ENCODE measurements around the gene SULF2.
"Not testable (repeated sequence)": the region's sequence is repeated elsewhere in the genome, so short reads cannot be mapped to it uniquely, and the experiment has no call there.

Gene SULF2

DNA sequence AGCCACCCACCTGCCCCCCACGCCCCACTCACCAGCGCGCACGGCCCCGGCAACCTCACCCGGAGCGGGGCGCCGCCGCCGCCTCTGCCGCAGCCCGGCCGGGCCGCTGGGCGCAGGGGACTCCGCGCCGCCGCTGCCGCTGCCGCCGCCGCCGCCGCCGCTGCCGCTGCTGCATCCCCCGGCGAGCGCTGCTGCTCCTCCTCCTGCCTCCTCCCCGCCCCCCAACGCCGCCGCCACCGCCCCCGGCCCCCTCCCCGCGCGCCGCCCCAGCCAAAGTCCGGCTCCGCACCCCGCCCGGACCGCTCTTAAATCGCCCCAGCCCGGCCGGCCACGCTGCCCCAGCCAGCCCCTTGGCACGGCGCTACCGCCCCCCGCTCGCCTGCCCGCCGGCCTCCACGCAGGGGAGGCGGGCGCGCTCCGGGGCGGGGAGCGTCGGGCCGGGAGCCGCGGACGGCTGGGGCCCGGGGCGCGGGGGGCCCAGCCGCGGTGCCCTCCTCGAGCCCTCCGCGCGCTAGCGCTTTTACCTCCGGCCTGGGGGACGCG, at the start of gene SULF2:
TSS of gene SULF2 (minus strand) at position 171 of the 543 bp plus-strand sequence. CDS start 28,118 bp downstream, outside the sequence.
- no peak for DNase-seq (ENCODE audit: low read depth in 1 of 2, low spot score in 1 of 2)

DNA sequence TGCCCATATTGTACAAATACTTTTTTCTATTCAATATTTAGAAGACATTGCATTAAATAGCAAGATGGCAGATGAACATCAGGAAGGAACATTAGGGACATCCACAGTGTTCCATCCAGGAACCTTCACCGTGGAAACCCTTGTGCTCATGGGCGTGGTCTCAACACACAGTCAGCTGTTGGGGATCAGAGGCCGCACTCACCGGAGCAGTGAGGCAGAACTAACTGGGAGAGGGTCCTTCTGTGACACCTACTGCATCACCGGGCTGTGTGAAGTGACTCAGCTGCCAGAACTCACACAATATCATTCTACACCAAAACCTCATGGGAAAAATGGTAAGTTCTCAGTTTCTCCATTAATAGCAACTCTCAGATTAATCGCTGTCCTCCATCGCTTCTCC, 46.4 kb upstream of the SULF2 start:
- not testable (repeated sequence) for DNase-seq (ENCODE audit: low read depth in 1 of 2, low spot score in 1 of 2)

DNA sequence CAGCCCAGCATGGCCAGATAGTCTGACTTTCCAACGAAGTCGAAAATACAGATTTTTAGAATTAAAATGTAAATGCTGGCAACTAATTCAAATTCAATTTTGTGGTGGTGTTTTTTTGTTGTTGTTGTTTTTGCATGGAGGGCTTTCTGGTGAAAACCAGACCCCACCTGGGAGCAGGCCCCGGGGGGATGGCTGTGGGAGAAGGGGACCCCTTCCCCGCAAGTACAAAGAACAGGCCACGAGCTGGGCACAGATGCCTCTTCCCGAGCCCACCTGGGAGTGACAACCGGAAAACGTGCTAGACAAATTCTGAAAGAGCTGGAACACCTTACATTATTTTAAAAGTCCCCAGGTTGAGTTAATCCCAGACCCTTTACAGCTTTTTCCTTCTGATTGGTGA, 41.4 kb upstream of the SULF2 start:
- not testable (repeated sequence) for DNase-seq (ENCODE audit: low read depth in 1 of 2, low spot score in 1 of 2)

DNA sequence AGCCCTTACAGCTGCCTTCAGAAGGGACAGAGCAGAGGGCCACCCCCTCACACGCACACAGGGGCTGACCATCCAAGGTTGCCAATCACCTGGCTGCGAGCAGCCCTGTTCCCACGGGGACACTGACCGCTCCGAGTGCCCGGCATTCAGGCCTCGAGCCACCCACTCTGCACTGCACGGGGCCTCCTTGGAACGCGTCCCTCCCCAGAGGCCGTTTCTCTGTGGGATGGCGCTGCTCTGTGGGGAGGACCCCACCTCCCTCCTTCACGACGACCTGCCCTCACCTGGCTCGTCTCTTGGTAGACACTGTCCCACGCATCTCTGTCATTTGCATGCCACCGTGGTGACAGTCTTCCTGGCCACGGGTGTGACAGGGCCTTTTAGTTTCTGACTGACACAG, 40.7 kb upstream of the SULF2 start:
- DNase-seq (ENCODE audit: low read depth in 1 of 2, low spot score in 1 of 2) = not testable (repeated sequence)

DNA sequence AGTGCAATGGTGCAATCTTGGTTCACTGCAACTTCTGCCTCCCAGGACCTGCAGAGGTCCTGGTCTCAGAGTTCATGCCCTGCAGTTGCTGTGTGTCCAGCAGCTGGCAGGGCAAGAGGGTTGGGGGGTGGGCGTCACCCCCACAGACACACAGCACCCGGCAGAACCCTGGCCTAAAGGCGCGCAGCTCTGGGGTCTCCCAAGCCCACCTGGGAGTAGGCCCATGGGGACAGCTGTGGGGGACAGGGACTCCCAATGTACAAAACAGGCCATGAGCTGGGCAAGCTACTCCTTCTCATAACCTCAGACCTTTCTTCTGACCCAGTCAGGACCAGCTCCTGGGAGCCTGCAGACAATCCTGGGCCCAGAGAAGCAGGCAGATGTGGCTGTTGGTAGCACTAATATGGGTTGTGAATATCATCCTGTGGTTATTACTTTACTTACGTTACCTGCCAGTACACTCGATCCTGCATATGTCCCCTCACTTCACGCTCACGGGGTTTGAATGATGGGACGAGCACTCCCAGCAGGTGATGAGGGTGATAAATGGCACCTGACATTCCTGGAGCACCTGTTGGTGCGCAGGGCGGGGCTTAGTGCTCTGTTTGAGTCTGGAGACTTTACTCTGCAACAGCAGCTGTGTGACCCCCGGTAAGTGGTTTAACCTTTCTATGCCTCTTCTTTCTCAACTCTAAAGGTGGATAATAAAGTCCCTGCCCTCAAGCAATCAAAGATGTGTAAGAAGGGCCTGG, 39.9 kb upstream of the SULF2 start:
- no peak for DNase-seq (ENCODE audit: low read depth in 1 of 2, low spot score in 1 of 2)

DNA sequence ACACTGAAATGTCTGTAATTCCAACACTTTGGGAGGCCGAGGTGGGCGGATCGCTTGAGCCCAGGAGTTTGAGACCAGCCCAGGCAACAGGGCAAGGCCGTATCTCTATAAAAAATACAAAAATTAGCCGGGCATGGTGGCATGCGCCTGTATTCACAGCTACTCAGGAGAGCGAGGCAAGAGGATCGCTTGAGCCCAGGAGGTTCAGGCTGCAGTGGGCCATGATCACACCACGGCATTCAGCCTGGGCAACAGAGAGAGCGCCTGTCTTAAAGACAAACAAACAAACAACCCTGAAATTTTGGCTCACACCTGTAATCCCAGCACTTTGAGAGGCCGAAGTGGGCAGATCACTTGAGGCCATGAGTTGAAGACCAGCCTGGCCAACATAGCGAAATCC, 38.7 kb upstream of the SULF2 start:
- DNase-seq (ENCODE audit: low read depth in 1 of 2, low spot score in 1 of 2) = not testable (repeated sequence)

DNA sequence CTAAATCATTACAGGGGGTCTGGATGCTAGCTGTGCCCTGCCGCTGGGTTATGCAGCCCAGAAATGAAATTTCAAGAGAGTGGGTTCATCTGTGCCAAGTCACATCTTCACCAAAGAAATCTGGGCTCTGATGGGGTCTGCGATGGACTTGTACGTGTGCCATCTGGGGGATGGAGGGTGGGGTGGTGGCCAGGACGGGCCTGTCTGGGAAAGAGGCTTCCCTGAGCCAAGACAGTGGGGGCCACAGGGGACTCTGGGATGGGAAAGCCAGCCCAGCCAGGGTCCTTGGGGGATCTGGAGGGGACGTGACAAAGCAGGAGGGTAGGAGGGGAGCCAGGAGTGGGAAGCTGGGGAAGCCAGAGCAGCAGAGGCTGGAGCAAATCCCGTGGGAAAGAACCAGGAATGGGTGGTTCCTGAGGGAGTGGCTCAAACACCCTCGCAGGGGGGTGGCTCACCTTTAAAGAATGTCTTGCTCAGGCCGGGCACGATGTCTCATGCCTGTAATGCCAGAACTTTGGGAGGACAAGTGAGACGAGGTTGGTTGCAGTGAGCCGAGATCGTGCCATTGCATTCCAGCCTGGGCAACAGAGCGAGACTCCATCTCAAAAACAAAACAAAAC, 36.3 kb upstream of the SULF2 start:
- DNase-seq (ENCODE audit: low read depth in 1 of 2, low spot score in 1 of 2) = no peak

DNA sequence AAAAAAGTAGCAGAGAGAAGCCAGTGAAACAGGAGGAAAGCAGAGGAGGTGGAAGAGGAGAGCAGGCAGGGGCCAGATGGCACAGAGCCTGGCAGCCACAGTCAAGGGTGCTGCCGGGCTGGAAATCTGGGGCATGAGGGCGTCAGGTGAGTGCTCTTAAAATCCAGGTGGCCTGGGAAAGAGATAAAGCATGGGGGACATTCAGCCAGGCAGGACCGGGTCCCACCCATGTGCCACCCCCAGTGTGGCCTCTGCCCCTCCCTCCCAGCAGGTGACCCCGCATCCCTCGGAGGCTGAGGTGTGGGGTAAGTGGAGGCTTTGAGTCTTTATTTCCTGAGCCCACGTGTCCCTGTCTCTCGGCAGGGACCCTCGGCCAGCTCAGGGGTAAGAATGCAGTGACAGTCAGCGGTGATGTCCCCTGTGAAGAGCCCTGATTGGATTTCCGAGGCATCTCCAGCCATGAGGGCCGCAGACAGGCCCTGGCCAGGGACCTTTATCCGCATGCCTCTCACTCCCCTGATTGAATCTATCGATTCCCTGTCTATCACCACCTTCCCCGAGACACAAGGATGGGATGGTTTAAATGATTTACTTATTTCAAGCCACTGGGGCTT, 33.8 kb upstream of the SULF2 start:
- no peak for DNase-seq (ENCODE audit: low read depth in 1 of 2, low spot score in 1 of 2)

DNA sequence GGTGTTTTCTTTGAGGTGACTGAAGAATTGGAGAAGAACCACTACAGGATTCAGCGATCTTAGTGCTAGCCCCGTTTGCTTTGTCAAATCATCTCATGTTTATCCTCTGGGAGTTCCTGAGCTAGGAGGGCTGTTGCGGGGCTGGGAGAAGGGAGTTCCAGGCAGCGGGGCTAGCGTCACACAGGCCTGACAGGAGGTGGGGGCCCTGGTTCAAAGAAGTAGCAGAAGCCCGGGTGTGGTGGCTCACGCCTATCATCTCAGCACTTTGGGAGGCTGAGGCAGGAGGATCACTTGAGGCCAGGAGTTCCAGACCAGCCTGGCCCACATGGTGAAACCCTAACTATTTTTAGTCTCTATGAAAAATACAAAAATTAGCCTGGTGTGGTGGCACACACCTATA, 33.2 kb upstream of the SULF2 start:
- DNase-seq (ENCODE audit: low read depth in 1 of 2, low spot score in 1 of 2) = no peak

DNA sequence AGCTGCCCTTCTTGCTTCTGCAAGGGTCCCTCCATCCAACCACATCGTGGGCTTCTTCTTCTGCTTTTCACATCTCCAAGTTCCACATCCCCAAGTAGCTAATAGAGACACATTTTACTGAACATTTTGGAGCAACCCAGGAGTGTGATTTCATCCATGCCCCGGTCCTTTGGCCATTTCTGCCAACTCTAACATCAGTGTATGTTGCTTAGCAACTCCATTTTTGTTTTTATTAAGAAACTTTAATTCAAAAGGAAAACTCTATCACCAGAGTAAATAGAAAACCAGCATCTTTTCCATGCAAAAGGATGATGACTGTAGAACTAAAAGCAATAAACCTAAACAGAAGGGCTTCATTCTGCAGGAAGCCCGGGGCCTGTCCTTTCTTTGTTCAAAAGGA, 32.7 kb upstream of the SULF2 start:
- DNase-seq (ENCODE audit: low read depth in 1 of 2, low spot score in 1 of 2) = no peak

DNA sequence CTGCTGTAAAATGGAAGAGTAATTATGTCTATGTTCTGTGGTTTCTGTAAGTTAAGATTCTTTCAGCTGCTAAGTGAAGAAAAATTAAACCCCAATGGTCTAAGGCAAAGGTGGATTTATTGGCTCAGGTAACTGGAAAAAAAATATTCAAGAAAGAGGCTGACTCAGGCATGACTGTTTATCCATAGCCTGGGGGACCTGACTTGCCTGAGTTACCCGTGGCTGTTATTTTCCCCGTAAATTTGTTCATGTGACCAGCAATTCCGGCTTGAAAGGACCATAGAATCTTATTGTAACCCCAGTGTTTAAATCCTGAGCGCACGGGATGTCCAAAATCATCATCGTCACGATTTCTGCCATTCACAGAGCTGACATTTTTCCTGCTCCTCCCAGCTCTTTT, 32.3 kb upstream of the SULF2 start:
- no peak for DNase-seq (ENCODE audit: low read depth in 1 of 2, low spot score in 1 of 2)

DNA sequence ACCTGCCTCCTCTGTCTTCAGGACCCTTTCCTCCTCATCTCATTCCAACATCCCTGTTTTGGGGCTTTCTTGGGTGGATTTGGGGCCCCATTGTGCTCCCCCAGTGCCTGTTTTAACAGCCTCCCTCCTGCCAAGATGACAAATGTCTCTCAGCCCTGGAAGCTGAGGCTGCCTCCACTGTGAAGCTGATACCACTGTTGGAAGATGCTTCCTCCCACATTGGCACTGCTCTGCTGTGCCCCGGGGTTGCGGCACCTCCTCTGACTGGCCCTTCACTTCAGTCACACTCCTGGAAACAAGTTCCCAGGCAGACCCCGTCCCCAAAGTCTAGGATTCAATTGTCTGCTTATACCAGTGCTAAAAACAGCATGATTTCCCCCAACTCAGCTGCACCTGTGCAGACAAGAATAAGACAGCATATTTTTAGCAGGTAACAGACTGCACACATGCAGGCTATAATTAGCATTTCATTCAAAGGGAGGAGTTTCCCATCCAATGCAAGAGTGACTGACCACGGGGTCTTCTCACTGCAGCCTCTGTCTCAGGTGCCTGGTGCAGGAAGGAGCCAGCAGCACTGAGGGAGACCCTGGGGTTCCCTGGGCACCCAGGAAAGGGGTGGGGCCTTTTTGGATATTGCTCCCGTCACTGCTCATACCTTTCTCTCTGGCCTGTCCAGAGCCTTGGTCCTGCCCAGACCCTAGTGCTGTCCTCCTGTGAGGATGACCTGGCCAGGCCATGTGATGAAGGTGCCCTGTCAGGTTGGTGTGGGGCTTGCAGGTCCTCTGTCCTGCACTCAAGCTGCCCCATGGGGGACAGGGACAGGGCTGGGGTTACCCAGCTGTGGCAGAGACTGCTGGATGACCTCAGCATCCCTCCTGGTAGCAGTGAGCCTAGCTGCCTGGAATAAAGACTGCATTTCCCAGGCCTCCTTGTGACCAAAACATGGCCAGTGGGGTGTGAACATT, 31.5 kb upstream of the SULF2 start:
- no peak for DNase-seq (ENCODE audit: low read depth in 1 of 2, low spot score in 1 of 2)

DNA sequence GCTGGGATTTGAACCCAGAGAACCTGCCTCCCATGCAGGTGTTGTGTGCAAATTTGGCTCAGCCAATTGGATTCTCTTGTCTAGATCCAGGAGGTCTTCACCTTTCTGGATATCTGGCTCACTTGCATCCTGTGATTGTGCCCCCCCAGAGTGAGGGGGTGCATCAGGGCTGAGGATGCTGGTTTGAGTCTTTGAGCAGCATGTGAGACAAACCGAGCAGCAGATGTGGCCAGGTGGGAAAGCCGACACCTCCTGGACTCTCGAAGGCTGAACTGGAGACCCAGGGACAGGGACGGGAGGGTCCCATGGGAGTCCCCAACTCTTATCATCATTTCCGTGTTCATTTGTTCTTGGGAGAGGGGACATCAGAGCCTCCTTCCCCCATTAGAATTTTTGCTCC, 30.6 kb upstream of the SULF2 start:
- no peak for DNase-seq (ENCODE audit: low read depth in 1 of 2, low spot score in 1 of 2)

DNA sequence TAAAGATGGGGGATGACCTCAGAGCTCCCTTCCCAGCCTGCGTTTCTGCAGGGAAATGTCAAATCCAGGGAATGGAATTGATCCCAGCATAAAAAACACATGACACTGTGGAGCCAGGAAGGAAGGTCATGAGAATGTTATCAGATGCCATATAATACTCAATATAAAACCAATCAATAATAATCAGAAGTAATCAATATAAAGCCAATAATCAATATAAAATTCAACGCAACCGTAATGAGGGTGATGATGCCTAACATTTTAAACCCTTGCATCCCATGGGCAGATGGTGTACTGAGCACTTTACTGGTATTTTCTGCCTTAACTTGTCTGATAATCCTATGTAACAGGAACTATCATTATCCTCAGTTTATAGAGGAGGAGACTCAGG, 30.1 kb upstream of the SULF2 start:
- no peak for DNase-seq (ENCODE audit: low read depth in 1 of 2, low spot score in 1 of 2)

DNA sequence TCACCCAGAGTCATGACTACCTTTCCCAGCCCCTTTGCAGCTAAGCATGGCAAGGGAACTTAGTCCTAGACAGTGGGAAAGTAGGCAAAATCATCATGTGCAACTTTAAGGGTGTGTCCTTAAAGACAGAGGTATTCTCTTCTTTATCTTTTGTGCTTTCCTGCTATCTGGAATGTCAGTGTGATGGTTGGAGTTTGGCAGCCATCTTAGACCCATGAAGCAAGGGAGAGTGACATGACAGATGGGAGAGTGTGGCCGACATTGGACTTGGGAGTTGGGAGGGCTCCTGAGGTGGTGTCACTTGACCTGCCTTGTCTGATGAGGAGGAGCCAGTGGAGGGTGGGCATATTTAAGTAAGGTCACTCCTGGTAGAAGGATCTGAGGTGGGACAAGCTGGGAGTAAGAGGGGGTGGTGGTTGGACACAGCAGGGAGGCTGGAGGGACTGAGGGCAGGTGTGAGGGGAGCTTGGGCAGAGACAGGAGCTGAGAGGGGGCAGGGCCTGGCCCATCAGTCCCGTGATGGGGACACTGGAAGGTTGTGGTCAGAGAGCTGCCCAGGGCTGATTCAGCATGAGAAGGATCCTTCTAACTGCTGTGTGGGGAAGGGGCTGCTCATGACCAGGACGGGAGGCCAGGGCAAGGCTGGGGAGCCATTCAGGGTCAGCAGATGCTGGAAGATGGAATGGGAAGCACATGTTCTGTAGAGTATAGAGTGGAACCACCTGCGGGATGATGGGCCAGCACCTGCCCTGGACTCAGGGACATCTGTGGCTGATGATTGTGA, 29.5 kb upstream of the SULF2 start:
- DNase-seq (ENCODE audit: low read depth in 1 of 2, low spot score in 1 of 2) = no peak

DNA sequence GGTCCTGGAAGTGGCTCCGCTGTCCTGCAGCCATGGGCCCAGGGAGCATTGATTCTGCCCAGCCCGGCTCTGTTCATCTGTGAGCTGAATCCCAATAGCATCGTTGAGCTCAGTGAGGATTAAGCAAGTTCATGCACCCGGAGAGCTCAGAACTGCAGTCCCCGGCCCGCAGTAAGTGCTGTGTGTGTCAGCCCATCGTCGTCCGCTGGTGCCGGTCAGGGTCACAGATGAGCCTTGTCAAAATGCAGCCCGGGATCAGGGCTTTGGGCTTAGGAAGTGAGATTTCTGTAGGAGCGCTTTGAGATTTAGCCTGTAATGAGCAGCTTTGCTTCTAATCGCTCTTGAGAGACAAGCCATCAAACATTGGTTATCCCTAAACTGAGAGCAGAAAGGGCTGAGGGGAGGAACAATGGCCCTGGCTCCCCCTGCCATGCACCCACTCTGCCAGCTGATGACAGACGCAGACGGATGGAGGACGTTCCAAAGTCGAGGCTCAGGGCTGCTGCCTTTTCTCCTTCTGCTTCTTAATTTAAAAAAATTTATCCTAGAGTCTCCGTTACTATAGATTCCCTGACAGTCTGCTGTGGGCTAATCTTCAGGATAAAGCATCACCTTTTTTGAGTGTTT, 25.6 kb upstream of the SULF2 start:
- DNase-seq (ENCODE audit: low read depth in 1 of 2, low spot score in 1 of 2) = no peak

DNA sequence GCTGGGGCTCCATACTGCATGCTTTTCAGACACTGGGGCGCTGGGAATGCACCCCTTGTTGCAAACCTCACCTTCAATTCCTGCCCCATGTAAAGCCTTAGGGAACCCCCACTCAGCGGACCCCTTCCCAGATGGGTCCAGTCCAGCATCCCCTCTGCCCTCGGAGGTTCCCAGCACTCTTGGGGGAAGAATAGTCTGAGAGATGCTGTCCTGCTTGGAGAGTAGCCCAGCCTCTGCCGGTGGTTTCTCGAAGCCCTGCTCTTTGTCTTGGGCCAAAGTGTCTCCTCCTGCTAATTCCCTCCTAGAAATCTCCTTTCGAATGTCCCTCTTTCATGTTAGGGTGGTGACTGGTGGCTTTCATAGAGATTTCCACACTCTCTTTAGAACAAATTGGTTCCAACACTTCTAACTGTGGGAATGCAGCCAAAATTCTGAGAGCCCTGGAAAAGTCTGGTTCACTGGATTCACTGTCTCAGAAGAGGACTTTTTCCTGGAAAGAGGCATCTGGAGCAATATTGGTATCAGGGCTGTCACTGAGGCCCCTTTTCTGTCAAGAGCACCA, 24.9 kb upstream of the SULF2 start:
- no peak for DNase-seq (ENCODE audit: low read depth in 1 of 2, low spot score in 1 of 2)

DNA sequence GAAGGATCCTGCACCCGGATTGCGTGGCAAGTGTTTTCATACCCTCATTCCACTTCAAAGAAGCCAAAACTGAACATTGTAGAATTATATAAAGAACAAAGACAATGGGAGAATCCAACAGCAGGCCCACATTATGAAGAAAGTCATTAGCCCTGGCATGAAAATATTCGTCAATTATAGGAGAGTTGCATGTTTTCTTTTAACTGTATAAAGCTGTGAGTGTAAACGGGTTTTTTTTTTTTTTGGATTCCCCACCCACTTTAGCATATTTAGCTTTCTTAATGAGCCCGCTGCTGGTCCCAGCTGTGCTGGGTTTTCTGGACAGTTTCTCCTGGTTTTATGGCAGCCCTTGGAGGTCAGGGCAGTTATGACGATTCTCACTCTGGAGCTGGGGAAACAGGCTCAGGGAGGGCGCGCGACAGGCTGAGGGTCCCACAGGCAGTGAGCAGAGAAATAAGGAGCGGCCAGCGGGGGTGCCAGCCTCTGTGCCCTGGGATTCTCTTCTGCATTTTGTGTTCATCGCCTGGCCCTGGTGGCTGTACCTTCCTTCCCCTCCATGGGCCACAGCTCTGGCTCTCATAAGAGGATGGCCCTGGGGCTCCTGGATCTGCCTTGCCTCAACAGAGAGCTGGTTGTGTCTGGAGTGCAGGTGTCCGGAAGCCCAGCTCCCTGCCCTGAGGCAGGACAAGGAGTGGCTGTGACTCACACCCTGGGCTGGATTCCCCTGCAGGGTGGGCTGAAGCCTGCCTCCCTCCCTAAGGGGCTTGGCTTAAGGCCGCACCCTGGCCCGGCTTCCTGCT, 24.1 kb upstream of the SULF2 start:
- no peak for DNase-seq (ENCODE audit: low read depth in 1 of 2, low spot score in 1 of 2)

DNA sequence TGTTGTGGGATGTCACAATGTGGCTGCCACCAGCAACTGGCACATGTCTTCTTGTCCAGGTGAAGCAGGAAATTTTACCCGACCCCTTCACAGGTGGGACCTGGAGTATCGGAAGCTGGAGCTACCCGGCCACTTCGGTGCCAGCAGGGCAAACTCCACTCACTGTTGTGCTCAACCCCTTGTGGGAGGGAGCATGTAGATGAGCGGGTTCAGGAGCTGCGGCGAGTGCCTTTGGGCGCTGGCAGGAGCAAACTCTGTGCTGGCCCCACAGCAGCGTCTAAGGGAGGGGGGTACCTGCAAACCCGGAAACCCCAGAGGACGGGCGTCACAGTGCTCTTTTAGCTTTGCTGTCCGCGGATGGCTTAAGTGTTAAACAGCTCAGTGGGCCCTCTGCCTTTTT, 20.7 kb upstream of the SULF2 start:
- no peak for DNase-seq (ENCODE audit: low read depth in 1 of 2, low spot score in 1 of 2)

All from activated T-helper 1 cell treated with anti-CD3 and anti-CD28 coated beads, Interleukin-2, amount 50 U/mL, for 16 hours (primary cell).